GM18861 (cell line): ENCODE data around the gene NOL4L.

ENCODE experiments used
- ATAC-seq: cut with Tn5 transposase; IDR thresholded peaks from one replicate; pipeline ENCODE4 v1.9.1; 2021; ENCODE audit not compliant: unreplicated experiment

Gene NOL4L

GRCh38 chr20:32395066-32395465 is 190.1 kb downstream of the NOL4L start:
- no peak for ATAC-seq
